RWPE1 (cell line): ENCODE results near the gene MYO18A.
"Not testable (repeated sequence)": the region's sequence is repeated elsewhere in the genome, so short reads cannot be mapped to it uniquely, and the experiment has no call there.

Source experiments
- CTCF ChIA-PET: fragments of 350-600 bp; sonication (Branson Sonifier 250); formaldehyde crosslinking; extraction: SDS; loops from one replicate; lab custom pipeline; 2021; lab: Yijun Ruan, JAX
- POLR2A ChIA-PET: fragments of 400-600 bp; formaldehyde crosslinking; extraction: SDS; loops from one replicate; lab custom pipeline; 2020; ENCODE audit warnings: antibody characterized with exemption; ENCODE audit not compliant: low non-redundant PET; lab: Yijun Ruan, JAX
- DNase-seq: peaks from one replicate; pipeline ENCODE4 v3.0.0; 2012; ENCODE audit warnings: low spot score
- H3K27ac ChIP-seq: fragments of 450-650 bp; 2 replicates; pipeline ENCODE4 v1.5.1; 2017
- CTCF ChIP-seq: fragments of 450-650 bp; conservative IDR thresholded peaks from 2 replicates; pipeline ENCODE4 v1.5.1; 2017; ENCODE audit warnings: low read depth, mild to moderate bottlenecking

The MYO18A gene

GRCh38 chr17:29090750-29091605, 89.2 kb downstream of the MYO18A start:
- 0 out of 2 replicates have a peak overlapping the region, but pooled peaks have one; percentile 3 for H3K27ac ChIP-seq
- ChIA-PET POLR2A (no interaction called here), CTCF (interaction anchor here (0.5 kb wide), 1 partner anchor 501 kb away, joined by 3 read pairs; no protein-coding TSS in a partner anchor)
- TF ChIP-seq CTCF, result no peak
- no peak for DNase-seq

DNA sequence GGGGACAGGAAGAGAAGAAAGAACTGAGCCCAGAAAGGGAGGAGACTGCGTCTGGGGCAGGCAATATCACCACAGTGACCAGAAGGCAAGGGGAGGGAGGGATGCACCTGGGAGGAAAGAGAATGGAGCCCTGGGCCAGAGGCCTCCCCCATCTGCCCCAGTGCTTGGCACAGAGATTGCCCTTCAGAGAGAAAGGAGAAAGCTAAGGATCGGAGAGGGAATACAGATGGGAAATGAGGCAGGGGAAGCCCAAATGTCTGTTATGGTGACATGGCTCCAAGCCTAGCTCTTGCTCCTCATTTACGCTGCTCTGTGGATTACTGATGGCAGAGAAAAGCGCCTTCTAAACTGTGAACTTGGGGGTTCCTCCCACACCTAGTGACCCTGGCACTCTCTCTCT, 90.1 kb downstream of the MYO18A start:
- no peak for TF ChIP-seq CTCF
- CTCF ChIA-PET, result interaction anchor here (0.5 to 1.0 kb wide), 2 partner anchors 21 to 502 kb away, joined by 3 read pairs; no protein-coding TSS in a partner anchor
- DNase-seq, result no peak
- peak overlapping the region; percentile 10; the same call in 1 of the 2 replicates for H3K27ac ChIP-seq
- POLR2A ChIA-PET, result no interaction called here

- TF ChIP-seq CTCF, result no peak
- peak overlapping the region; percentile 10; the same call in 1 of the 2 replicates for H3K27ac ChIP-seq
- ChIA-PET POLR2A (no interaction called here), CTCF (interaction anchor here (1.0 kb wide), 1 partner anchor 22 kb away, joined by 3 read pairs; no protein-coding TSS in a partner anchor)
- no peak for DNase-seq
Measured at GRCh38 chr17:29089601-29090044, 90.6 kb downstream of the MYO18A start.

DNA sequence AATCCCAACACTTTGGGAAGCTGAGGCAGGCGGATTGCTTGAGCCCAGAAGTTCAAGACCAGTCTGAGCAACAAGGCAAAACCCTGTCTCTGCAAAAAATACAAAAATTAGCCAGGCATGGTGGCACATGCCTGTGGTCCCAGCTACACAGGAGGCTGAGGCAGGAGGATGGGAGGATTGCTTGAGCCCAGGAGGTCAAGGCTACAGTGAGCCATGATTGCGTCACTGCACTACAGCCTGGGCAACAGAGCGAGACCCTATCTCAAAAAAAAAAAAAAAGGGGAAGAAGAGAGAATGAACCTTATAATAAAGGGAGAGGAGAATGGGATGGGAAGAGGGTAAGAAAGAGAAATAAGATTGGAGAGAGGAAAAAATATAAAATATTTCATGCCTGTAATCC, 91.4 kb downstream of the MYO18A start:
- H3K27ac ChIP-seq, POLR2A ChIA-PET, DNase-seq: not testable (repeated sequence)
- CTCF ChIA-PET, result interaction anchor here (0.7 kb wide), 1 partner anchor 428 kb away, joined by 3 read pairs; no protein-coding TSS in a partner anchor

- ChIA-PET CTCF (interaction anchor here (1.2 kb wide), 1 partner anchor 25 kb away, joined by 3 read pairs; no protein-coding TSS in a partner anchor), POLR2A (no interaction called here)
- no peak for DNase-seq
- TF ChIP-seq CTCF, result no peak
- no peak overlapping the region for H3K27ac ChIP-seq
Measured at GRCh38 chr17:29086628-29087332, 93.4 kb downstream of the MYO18A start.

- TF ChIP-seq CTCF, result no peak
- no peak overlapping the region for H3K27ac ChIP-seq
- CTCF ChIA-PET, result interaction anchor here (0.7 to 1.6 kb wide), 3 partner anchors 8 to 150 kb away, joined by 3 to 6 read pairs (median 4); no protein-coding TSS in a partner anchor
- DNase-seq, result no peak
- POLR2A ChIA-PET, result no interaction called here
Measured at GRCh38 chr17:29085223-29085622, 95.0 kb downstream of the MYO18A start.
